Fibroblast of the aortic adventitia (primary cell): ENCODE data around the gene ELK4. TPM values are rescaled to one million over a fixed set of nuclear protein-coding genes. Genes with fewer than 3 reads are reported as not detected.
A peak's percentile ranks its signal among the peaks of the same experiment; 100 is the strongest.

ENCODE experiments used
- DNase-seq: peaks from one replicate; pipeline ENCODE4 v3.0.0-alpha.2; 2010; ENCODE audit warnings: low read depth
- H3K4me3 ChIP-seq: 2 replicates; pipeline ENCODE4 v1.5.1; 2011; ENCODE audit warnings: low read depth, mild to moderate bottlenecking, control low read depth, low read length, moderate library complexity
- total RNA-seq: library from RNA; depleted of rRNA; stranded (reverse); fragments of >200 nt; gene quantifications from 2 replicates; pipeline ENCODE4 v1.2.3, GENCODE V29; 2012; ENCODE audit warnings: low replicate concordance
- TF ChIP-seq, protein P1 (sequence below): IDR thresholded peaks from 2 replicates; pipeline ENCODE4 v1.5.1; 2011; ENCODE audit warnings: mild to moderate bottlenecking, low read length, control low read depth, inconsistent platforms; ENCODE audit not compliant: insufficient read depth

Gene ELK4
- total RNA-seq, 1 donor: 40.9 TPM

DNA sequence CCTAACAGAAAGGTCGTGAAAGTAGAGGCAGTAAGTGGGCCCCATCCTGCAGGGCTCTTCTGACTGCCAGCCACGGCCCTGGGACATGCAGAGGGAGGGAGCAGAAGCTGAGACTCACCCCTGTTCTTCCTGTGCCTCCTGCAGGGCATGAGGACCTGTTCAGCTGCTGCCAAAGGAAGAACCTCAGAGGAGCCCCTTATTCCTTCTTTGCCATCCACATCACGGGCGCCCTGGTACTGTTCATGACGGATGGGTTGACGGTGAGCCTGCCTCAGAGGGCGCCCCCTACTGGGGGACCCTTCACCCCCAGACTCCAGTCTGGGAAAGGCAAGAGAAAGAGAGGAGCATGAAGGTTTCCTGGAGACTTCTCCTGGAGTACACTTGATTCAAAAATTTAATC, 47.1 kb downstream of the ELK4 start:
- TF ChIP-seq, protein P1, sequence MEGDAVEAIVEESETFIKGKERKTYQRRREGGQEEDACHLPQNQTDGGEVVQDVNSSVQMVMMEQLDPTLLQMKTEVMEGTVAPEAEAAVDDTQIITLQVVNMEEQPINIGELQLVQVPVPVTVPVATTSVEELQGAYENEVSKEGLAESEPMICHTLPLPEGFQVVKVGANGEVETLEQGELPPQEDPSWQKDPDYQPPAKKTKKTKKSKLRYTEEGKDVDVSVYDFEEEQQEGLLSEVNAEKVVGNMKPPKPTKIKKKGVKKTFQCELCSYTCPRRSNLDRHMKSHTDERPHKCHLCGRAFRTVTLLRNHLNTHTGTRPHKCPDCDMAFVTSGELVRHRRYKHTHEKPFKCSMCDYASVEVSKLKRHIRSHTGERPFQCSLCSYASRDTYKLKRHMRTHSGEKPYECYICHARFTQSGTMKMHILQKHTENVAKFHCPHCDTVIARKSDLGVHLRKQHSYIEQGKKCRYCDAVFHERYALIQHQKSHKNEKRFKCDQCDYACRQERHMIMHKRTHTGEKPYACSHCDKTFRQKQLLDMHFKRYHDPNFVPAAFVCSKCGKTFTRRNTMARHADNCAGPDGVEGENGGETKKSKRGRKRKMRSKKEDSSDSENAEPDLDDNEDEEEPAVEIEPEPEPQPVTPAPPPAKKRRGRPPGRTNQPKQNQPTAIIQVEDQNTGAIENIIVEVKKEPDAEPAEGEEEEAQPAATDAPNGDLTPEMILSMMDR: peak; percentile 32
- H3K4me3 ChIP-seq: no peak overlapping the region
- DNase-seq: no peak

DNA sequence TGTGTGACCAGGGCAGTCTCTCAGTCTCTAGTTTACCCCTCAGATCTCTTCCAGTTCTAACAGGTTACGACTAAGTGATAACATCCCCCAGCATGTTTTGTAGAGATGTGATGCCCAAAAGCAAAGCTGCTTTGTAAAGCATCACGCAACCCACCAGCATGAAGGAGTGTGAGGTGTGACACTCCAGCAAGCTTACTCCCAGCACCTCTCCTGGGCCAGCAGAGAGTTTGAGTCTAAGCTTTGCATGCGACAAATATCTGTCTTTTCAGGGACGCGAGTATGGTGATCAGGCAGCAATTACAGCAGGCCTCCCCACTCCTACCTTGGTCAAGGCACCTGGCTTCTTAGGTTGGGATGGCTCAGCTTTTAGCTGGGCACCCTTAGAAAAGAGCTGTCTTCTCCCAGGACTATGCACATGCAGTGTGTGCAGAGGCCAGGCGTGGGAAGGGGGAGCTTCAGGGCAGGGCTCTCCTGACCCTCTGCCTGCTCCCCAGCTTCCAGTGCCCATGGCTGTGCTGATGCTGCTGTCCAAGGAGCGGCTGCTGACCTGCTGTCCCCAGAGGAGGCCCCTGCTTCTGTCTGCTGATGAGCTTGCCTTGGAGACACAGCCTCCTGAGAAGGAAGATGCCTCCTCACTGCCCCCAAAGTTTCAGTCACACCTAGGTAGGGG, 48.2 kb downstream of the ELK4 start:
- TF ChIP-seq, protein P1: no peak
- H3K4me3 ChIP-seq: no peak overlapping the region
- DNase-seq: no peak

DNA sequence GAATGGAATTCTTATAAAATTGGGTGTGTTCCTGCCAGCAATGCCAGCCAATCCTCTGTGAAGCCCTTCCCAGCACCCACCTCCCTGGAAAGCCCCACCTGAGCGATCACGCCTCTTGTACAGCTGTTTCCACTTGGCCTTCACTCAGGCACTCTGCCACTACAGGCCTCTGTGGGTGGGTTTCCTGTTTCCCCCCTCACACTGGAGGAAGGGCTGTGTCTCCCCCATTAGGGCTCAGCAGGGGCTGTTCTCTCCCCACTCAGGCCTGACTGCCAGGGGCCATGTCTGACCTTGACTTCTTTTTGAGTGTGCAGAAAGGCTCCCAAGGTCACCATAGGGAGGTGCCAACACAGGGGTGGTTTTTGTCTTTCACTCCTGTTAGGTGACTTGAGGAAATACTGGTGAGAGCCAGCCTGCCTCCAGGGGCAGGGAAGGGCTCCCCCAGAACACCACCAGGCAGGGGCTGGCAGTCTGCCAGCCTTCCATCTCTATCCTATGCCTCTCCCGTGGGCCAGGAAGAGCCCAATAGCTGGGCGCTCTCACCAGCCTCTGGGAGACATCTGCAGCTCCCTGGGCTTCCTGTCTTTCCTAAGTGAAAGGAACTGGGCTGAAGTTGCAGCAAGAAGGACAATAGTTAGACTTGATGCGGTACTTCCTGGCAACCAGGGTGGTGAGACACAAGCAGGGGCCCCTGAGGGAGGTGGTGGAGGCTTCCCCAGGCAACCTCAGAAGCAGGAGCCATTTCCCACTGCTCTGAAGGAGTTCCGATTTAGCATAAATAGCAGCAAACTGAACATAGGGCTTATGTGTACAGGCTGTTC, 49.1 kb downstream of the ELK4 start:
- H3K4me3 ChIP-seq: no peak overlapping the region
- TF ChIP-seq, protein P1: no peak
- no peak for DNase-seq

DNA sequence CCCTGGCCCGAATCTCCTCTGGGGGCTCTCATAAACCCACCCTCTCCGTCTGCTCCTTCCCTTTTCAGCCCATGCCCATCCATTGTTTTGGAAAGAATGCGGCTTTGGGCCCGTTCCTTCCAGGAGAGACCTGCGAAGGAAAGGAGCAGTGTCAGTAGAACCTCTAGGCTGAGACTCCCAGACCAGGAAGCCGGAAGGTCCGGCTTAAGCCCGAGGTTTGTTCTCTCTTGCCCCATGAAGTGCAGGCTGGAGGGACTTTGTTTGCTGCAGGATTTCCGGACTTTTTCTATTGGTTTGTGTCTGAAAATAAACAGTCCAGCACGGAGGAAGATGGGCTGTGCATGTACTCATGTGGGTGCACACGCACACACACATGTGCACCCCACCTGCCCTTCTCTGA, 49.8 kb downstream of the ELK4 start:
- TF ChIP-seq, protein P1: no peak
- no peak overlapping the region for H3K4me3 ChIP-seq
- no peak for DNase-seq

DNA sequence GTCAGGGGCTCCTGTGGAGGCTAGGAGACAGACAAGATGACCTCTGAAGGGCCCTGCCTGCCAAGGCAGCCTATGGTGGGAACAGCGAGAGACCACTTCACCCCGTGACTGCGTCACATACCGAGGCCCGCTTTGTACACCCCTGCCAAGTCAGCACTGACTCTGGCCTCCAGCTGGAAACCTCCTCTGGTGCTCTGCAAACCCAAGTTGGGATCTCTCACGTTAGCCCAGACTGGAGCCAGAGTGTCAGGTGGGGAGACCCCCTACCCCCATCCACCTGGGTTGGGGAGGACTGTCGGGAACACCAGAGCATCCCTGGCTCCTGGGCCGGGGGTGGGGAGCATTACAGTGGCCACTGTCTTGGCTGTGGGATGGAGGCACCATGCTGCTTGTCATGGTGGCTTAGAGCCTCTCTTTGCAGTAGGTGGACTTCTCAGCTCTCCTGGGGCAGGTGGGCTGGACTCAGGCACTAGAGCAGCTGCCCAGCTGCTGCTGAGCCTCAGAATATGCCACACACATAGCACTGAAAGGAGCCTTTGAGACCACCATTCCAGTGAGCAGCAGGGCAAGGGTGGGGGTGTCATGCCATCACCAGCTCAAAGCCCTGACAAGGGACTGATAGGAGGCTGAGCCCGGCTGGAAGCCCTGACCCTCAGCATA, 50.4 kb downstream of the ELK4 start:
- TF ChIP-seq, protein P1: no peak
- DNase-seq: no peak
- H3K4me3 ChIP-seq: no peak overlapping the region

DNA sequence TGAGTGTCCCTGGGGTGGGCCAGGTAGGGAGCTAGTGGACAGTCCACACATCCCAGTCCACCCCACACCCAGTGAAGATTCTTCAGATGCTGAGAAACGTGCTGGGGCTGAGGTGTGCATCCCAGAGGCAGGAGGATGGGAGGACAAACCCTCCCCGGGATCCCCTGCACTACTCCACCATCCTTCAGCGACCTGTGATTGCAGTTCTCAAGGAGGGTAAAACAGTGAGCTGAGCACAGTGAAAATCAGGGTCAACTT, 51.0 kb downstream of the ELK4 start:
- TF ChIP-seq, protein P1: no peak

More for the DNA sequence above, 51.0 kb downstream of the ELK4 start:
- no peak for DNase-seq
- no peak overlapping the region for H3K4me3 ChIP-seq
